GM21825 (cell line): ENCODE measurements around the gene FAM170B.

Experiments used
- ATAC-seq: cut with Tn5 transposase; IDR thresholded peaks from one replicate; pipeline ENCODE4 v1.9.1; 2021; ENCODE audit warnings: mild to moderate bottlenecking, moderate library complexity; ENCODE audit not compliant: unreplicated experiment

The FAM170B gene

GRCh38 chr10:49153971-49154370 lies 20.1 kb upstream of the FAM170B start:
- ATAC-seq: no peak

- no peak for ATAC-seq
These were observed 19.3 kb upstream of the FAM170B start for GRCh38 chr10:49153115-49153514.

- no peak for ATAC-seq
These were observed 18.8 kb upstream of the FAM170B start for GRCh38 chr10:49152663-49153062.

DNA sequence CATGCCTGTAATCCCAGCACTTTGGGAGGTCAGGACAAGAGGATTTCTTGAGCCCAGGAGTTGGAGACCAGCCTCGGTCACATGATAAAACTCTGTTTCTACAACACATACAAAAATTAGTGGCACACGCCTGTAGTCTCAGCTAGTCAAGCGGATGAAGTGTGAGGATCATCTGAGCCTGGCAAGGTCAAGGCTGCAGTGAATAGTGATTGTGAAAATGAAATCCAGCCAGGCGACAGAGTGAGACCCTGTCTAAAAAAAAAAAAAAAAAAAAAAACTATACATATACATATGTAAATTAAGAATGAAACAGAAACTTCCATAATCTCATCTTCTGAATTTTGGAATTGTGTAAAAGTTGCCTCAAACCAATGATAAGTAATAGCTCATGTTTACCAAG lies 18.2 kb upstream of the FAM170B start:
- no peak for ATAC-seq

DNA sequence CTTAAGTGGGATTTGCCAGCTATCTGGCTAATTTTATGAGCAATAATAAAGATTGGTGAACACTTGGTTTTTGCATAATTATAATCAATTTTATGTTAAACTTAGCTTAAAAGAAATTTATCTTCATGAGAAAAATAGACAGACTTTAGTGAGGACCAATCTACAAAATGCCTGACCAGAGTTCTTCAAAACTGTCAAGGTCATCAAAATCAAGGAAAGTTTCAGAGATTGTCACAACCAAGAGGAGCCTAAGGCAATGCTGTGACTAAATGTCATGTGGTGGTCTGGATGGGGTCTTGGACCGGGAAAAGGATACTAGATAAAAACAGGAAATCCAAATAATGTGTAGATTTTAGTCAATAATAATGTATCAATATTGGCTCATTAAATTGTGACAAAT lies 17.7 kb upstream of the FAM170B start:
- no peak for ATAC-seq

DNA sequence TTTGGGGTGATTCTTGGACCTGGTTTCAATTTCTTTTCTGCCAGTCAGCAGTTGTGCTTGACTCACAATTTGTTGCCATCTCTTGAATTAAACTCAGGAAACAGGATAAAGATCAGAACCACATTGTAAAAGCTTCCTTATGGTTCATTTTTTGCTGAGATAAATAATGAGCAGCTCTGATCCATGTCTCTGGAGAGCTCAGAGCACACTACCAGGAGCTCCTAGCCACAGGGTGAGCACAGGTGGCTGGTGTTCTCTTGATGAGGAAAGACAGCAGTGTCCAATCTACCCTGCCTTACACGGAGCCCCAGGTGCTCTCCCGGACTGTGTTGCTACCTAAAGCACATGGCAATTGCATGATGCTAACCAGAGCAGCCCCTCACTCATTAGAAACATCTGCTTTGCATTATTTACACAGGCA lies 17.2 kb upstream of the FAM170B start:
- ATAC-seq: no peak

- ATAC-seq: no peak
These were observed 16.6 kb upstream of the FAM170B start for GRCh38 chr10:49150426-49150825.

DNA sequence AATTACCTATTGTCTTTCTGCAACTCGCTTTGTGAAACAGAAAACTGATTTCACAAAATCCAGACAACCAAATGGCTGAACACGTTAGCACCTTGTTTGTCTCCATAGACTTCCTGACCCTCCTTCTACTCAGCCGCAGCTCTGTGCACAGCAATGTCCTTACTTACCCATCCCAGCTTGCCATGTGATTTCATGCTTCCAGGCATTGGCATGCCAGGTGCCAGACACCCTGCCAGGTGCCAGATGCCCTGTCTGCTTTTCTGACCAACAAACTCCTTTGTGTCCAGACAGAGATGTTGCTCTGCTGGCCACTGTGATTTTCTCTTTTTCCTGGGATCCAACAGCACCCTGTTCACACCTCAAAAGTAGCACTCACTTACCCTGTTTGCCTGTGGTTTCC lies 16.1 kb upstream of the FAM170B start:
- ATAC-seq: no peak

DNA sequence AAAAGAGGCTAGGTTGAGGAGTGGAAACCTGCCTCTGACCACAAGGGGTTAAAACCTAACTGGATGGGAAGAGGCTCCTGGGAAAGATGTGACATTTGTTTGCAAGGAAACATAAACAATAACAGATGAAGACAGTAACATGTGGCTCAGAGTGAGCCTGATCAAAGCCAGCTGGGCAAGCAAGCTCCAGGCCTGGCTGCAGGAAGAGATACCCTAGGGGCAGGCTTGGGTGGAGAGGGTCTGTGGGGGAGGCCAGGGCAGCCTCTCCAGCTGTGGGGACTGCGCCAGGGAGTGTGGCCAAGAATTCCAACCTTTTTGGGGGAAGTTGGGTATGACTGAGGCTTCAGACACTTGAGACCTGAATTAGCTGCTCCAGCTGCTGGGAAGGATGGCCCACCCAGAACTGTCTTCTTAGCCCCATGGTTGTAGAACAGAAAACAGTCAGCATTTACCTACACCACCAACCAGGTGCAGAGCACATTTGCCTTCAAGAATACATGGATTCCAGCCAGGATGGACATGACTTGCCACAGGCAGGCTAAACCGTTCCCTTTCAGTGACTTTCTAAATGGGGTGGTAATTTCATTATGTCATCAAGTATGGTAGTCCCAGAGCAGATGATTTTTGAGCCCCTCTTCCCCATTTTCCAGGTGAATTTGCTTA lies 10.4 kb upstream of the FAM170B start:
- no peak for ATAC-seq

DNA sequence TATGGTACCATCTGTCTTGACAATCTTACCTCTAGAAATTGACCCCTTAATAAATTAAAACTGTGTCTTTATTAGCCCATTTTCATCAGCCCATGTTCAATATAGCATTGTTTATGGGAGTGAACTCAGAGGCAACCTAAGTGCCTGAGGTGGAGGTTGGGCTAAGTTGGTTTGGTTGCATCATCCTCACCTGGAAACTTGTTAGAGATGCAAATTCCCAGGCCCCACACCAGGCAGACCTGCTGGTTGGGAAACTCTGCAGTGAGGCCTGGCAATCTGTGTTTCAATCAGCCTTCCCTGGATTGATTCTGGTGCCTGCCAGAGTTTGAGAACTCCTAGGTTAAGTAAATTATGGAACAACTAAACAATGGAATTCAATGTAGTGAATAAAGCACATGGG lies 9.4 kb upstream of the FAM170B start:
- no peak for ATAC-seq

GRCh38 chr10:49141541-49142332 lies 7.9 kb upstream of the FAM170B start:
- peak; percentile 67 for ATAC-seq

GRCh38 chr10:49140304-49141177 lies 6.7 kb upstream of the FAM170B start:
- ATAC-seq: no peak

- ATAC-seq: no peak
These were observed 6.0 kb upstream of the FAM170B start for GRCh38 chr10:49139846-49140195.

- no peak for ATAC-seq
These were observed 5.4 kb upstream of the FAM170B start for GRCh38 chr10:49139028-49139845.

DNA sequence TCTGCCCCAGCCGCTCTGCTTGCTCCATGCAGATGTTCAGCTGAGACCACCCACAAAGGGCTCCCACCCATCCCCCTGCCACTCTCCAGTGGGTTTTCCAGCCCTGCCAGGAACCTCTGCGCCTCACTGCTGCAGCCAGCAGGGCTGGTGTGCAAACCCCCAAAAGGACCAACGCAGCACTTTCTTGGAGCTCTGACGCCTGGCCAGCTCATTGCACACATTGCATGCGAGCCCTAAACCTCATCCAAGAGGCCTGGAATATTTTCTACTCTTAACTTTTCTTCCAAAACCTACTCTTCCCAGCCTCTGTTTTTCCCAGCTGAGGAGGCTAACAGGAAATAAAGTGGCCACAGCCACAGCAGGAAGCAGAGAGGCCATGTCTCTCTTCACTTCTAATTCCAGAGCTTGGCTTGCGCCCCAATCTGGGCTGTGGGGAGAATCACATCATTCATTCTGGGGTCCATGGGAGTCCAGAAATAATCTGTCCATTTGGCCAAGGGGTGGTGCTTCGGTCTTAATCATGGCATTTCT lies 4.6 kb upstream of the FAM170B start:
- ATAC-seq: no peak

DNA sequence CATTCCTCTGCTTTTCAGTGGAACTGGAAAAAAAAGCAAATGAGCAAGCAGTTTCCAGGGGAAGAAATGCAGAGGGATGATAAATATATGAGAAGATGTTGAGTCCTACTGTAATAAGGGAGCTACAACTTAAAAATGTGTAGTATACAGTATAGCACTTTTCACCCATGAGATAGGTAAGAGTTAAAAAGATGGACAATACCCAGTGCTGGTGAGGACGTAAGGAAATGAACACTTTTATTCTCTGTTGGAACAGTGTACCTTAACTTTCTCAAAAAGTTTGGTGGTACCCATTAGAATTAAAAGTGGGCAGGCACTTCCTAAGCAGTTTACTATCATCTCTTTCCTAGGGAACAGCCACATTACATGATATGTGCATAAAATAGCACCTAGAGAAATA lies 2.7 kb upstream of the FAM170B start:
- ATAC-seq: no peak

DNA sequence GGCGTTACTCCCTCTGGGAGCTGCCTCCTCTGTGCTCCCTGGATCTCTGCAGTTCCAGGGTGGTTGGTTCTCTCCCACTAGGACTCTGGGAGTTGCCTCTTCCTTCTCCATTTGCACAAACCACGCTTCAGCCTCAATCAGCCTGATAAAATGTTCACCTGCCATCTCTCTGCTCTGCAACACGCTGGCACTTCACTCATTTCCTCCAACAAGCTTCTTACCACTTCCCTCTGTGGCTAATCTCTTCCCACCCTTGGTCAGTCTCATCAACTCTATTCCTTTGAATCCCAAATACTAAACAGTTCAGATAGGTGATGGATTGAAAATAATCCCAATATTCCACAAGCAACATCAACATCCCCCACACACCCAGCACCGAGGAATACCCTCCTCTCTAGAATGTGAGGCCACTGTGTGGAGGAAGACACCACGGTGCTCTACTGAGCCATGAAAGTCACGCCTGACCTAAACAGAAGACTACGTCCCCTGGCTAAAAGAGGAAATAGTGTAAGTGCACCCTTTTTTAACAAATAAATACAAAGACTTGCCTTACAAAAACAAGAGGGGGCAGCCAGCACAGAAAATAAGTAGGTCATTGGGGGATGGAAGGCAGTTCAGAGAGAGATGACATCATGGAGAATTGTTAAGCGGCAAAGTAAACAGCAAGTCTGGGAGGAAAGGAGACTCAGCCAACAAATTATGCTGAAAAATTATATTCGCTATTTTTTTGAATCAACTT lies 1.9 kb upstream of the FAM170B start:
- ATAC-seq: no peak

- ATAC-seq: no peak
These were observed 506 bp upstream of the FAM170B start for GRCh38 chr10:49134327-49134726.

GRCh38 chr10:49132362-49132737 lies 1.5 kb downstream of the FAM170B start:
- no peak for ATAC-seq
